Measurements from ENCODE around the gene GPR158.
"Not testable (repeated sequence)": the region's sequence is repeated elsewhere in the genome, so short reads cannot be mapped to it uniquely, and the experiment has no call there.

Gene GPR158

GRCh38 chr10:25174461-25175230 is at the start of gene GPR158:
Gene GPR158, plus strand, starts transcription at chr10:25175001. Its CDS starts 420 bp downstream, at chr10:25175421.
- peak; percentile 17 for DNase-seq (ENCODE audit: low read depth)

GRCh38 chr10:25125201-25125611 is 49.6 kb upstream of the GPR158 start:
- no peak for DNase-seq (ENCODE audit: low read depth)

GRCh38 chr10:25129592-25129991 is 45.2 kb upstream of the GPR158 start:
- no peak for DNase-seq (ENCODE audit: low read depth)

GRCh38 chr10:25130906-25131305 is 43.9 kb upstream of the GPR158 start:
- no peak for DNase-seq (ENCODE audit: low read depth)

GRCh38 chr10:25142116-25142864 is 32.5 kb upstream of the GPR158 start:
- DNase-seq (ENCODE audit: low read depth): no peak

GRCh38 chr10:25157650-25158049 is 17.2 kb upstream of the GPR158 start:
- DNase-seq (ENCODE audit: low read depth): no peak

- DNase-seq (ENCODE audit: low read depth): no peak
These were observed 15.2 kb upstream of the GPR158 start for GRCh38 chr10:25159591-25159990.

GRCh38 chr10:25162391-25162790 is 12.4 kb upstream of the GPR158 start:
- no peak for DNase-seq (ENCODE audit: low read depth)

- DNase-seq (ENCODE audit: low read depth): not testable (repeated sequence)
These were observed 11.3 kb upstream of the GPR158 start for GRCh38 chr10:25163464-25163863.

- no peak for DNase-seq (ENCODE audit: low read depth)
These were observed 5.1 kb upstream of the GPR158 start for GRCh38 chr10:25169740-25170139.

- no peak for DNase-seq (ENCODE audit: low read depth)
These were observed 4.2 kb upstream of the GPR158 start for GRCh38 chr10:25170627-25171026.

GRCh38 chr10:25175527-25176420 is 973 bp downstream of the GPR158 start:
- no peak for DNase-seq (ENCODE audit: low read depth)

GRCh38 chr10:25176421-25176968 is 1.7 kb downstream of the GPR158 start:
- no peak for DNase-seq (ENCODE audit: low read depth)

- DNase-seq (ENCODE audit: low read depth): no peak
These were observed 2.4 kb downstream of the GPR158 start for GRCh38 chr10:25177093-25177753.

- DNase-seq (ENCODE audit: low read depth): no peak
These were observed 2.9 kb downstream of the GPR158 start for GRCh38 chr10:25177754-25178135.

GRCh38 chr10:25178411-25178810 is 3.6 kb downstream of the GPR158 start:
- DNase-seq (ENCODE audit: low read depth): no peak

GRCh38 chr10:25180801-25181200 is 6.0 kb downstream of the GPR158 start:
- no peak for DNase-seq (ENCODE audit: low read depth)

- no peak for DNase-seq (ENCODE audit: low read depth)
These were observed 7.8 kb downstream of the GPR158 start for GRCh38 chr10:25182636-25183035.

- DNase-seq (ENCODE audit: low read depth): no peak
These were observed 16.5 kb downstream of the GPR158 start for GRCh38 chr10:25191162-25191895.

GRCh38 chr10:25198151-25198550 is 23.4 kb downstream of the GPR158 start:
- no peak for DNase-seq (ENCODE audit: low read depth)

All from stimulated activated CD8-positive, alpha-beta memory T cell treated with anti-CD3 and anti-CD28 coated beads, Interleukin-15, amount 100 ng/mL, for 24 hours (primary cell).